A673 (cell line): ENCODE data around the gene MTFR1L. TPM values are rescaled to one million over a fixed set of nuclear protein-coding genes. Genes with fewer than 3 reads are reported as not detected.
"Not testable (repeated sequence)": the region's sequence is repeated elsewhere in the genome, so short reads cannot be mapped to it uniquely, and the experiment has no call there.

Source experiments
- BruUV-seq: library from RNA; stranded (reverse); fragments of 400-500 nt; replicated peaks from 2 replicates; lab custom pipeline; 2021; lab: Mats Ljungman, UMichigan
- CTCF ChIA-PET: fragments of 300-600 bp; sonication (Branson Sonifier 250); formaldehyde crosslinking; loops from one replicate; lab custom pipeline; 2022; ENCODE audit warnings: antibody characterized with exemption; lab: Charles Lee
- POLR2A ChIA-PET: fragments of 300-600 bp; sonication (Branson Sonifier 250); formaldehyde crosslinking; loops from one replicate; lab custom pipeline; 2022; ENCODE audit warnings: antibody characterized with exemption; ENCODE audit not compliant: low non-redundant PET; lab: Charles Lee
- DNase-seq: peaks from one replicate; pipeline ENCODE4 v3.0.0-alpha.2; 2015; ENCODE audit warnings: low spot score
- H3K27ac ChIP-seq: fragments of 200-600 bp; sonication (generic); 2 replicates; pipeline ENCODE4 v1.5.1; 2016; ENCODE audit warnings: mixed run types, low read depth, mild to moderate bottlenecking, mixed read lengths, antibody characterized with exemption, low read length; ENCODE audit not compliant: poor library complexity, severe bottlenecking
- H3K27me3 ChIP-seq: fragments of 200-600 bp; sonication (generic); replicated peaks from 2 replicates; pipeline ENCODE4 v1.6.1; 2017; ENCODE audit warnings: mixed run types, low read depth, mild to moderate bottlenecking, mixed read lengths, antibody characterized with exemption, low read length; ENCODE audit not compliant: insufficient read depth, poor library complexity
- H3K36me3 ChIP-seq: fragments of 200-600 bp; sonication (generic); 2 replicates; pipeline ENCODE4 v1.6.1; 2016; ENCODE audit warnings: mixed run types, mild to moderate bottlenecking, mixed read lengths, antibody characterized with exemption, low read length; ENCODE audit not compliant: insufficient read depth, poor library complexity, severe bottlenecking
- H3K4me1 ChIP-seq: fragments of 200-600 bp; sonication (generic); 2 replicates; pipeline ENCODE4 v1.6.1; 2017; ENCODE audit warnings: mixed run types, mild to moderate bottlenecking, mixed read lengths, antibody characterized with exemption, low read length; ENCODE audit not compliant: insufficient read depth, poor library complexity, severe bottlenecking
- H3K4me3 ChIP-seq: fragments of 200-600 bp; sonication (generic); 2 replicates; pipeline ENCODE4 v1.5.1; 2016; ENCODE audit warnings: low read depth, mixed run types, mild to moderate bottlenecking, mixed read lengths, low read length; ENCODE audit not compliant: poor library complexity, severe bottlenecking
- H3K9me3 ChIP-seq: fragments of 200-600 bp; sonication (generic); 2 replicates; pipeline ENCODE4 v1.6.1; 2016; ENCODE audit warnings: mixed run types, low read depth, mild to moderate bottlenecking, mixed read lengths, antibody characterized with exemption, low read length; ENCODE audit not compliant: poor library complexity, severe bottlenecking
- EZH2 ChIP-seq: fragments of 200-600 bp; sonication (generic); IDR thresholded peaks from 2 replicates; pipeline ENCODE4 v1.6.1; 2017; ENCODE audit warnings: borderline replicate concordance, low read depth, mild to moderate bottlenecking, mixed read lengths, antibody characterized with exemption, low read length; ENCODE audit not compliant: poor library complexity, severe bottlenecking
- intact Hi-C: fragments of 100-400 bp; cut with micrococcal nuclease; formaldehyde crosslinking; loops from one replicate; pipeline ENCODE4 v1.10.0; 2022; ENCODE audit not compliant: unreplicated experiment
- total RNA-seq: library from RNA; stranded (reverse); gene quantifications from 2 replicates; pipeline ENCODE4 v1.2.3, GENCODE V29; 2021
- TF ChIP-seq, protein P1 (sequence below): fragments of 300-800, 200-600 bp; sonication (generic); conservative IDR thresholded peaks from 2 replicates; pipeline ENCODE4 v1.5.1; 2017; ENCODE audit warnings: low read depth, mild to moderate bottlenecking, antibody characterized with exemption, low read length, moderate library complexity, mixed read lengths

The MTFR1L gene
- total RNA-seq, 1 experiment from 2014 or later: 45.0 TPM

DNA sequence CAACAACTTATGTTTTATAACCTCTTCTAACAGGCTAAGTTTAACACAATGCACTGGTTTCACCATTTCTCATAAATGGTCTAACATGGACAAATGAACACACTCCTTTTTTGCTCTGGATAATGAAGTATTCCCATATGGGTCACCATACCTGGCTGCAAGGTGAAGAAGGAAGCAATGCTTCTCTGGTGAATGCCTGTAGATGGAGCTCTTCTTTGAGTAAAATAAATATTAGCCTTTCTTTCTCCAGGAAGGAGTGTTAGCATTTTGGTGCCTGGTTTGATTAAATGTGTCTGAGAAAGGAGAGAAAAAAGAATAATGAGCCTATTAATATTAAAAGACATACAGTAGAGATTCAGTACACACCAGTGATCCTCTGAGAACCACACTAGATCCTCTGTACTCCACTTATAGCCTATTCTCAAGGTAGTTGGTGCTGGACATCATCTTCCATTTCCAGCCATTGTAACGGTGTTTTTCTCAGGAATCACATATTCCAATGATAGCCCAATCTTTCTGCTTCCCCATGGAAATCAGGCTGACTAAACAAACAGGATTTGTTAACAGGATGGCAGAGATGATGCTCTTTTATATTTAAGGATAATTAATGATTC is 17.6 kb downstream of the MTFR1L start:
- Histone ChIP-seq H3K27ac (no peak overlapping the region), H3K9me3 (no peaks in the 10 kb centered on the region), H3K36me3 (peaks cover 45% of the 10 kb centered on the region), H3K4me1 (peaks cover 11% of the 10 kb centered on the region), H3K4me3 (no peak overlapping the region), H3K27me3 (no peaks in the 10 kb centered on the region)
- ChIA-PET POLR2A (no interaction called here), CTCF (interaction anchor here (0.5 kb wide), 1 partner anchor 15 kb away, joined by 5 read pairs; no protein-coding TSS in a partner anchor)
- no peak for DNase-seq
- TF ChIP-seq, protein P1, sequence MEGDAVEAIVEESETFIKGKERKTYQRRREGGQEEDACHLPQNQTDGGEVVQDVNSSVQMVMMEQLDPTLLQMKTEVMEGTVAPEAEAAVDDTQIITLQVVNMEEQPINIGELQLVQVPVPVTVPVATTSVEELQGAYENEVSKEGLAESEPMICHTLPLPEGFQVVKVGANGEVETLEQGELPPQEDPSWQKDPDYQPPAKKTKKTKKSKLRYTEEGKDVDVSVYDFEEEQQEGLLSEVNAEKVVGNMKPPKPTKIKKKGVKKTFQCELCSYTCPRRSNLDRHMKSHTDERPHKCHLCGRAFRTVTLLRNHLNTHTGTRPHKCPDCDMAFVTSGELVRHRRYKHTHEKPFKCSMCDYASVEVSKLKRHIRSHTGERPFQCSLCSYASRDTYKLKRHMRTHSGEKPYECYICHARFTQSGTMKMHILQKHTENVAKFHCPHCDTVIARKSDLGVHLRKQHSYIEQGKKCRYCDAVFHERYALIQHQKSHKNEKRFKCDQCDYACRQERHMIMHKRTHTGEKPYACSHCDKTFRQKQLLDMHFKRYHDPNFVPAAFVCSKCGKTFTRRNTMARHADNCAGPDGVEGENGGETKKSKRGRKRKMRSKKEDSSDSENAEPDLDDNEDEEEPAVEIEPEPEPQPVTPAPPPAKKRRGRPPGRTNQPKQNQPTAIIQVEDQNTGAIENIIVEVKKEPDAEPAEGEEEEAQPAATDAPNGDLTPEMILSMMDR: peak; percentile 46
- TF ChIP-seq EZH2: no peak
- no TSS peak for BruUV-seq
- intact Hi-C loops: loop anchor here (10.0 kb wide), 1 partner anchor 157 kb away; the partner anchor contains the start of gene PAFAH2

DNA sequence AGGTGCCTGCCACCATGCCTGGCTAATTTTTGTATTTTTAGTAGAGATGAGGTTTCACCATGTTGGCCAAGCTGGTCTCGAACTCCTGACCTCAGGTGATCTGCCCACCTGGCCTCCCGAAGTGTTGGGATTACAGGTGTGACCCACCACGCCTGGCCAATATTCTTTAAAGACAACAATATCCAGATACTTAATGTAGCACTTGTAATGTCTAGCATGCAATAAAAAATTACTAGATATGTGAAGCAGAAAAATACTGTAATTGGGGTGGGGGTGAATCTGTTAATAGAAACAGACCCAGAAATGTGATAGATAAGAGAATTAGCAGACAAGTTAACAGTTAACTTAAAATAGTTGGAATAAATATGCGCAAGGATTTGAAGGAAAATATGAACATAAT is 20.1 kb downstream of the MTFR1L start:
- POLR2A ChIA-PET: interaction anchor here (0.7 kb wide), 1 partner anchor 31 kb away, joined by 3 read pairs; no protein-coding TSS in a partner anchor
- CTCF ChIA-PET: interaction anchor here (0.6 kb wide), 1 partner anchor 52 kb away, joined by 8 read pairs; no protein-coding TSS in a partner anchor
- DNase-seq: not testable (repeated sequence)

DNA sequence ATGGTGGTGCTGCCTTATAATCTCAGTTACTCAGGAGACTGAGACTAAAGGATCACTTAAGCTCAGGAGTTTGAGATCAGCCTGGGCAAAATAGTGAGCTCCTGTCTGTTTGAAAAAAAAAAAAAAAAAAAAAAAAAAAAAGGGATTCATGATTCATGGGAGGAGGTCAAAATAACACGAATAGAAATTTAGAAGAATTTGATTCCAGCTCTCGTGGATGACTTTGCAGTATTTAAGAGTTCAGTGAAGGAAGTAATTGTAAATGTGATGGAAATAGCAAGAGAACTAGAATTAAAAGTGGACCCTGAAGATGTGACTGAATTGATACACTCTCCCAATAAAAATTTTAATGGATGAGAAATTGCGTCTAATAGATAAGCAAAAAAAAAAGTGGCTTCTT is 23.7 kb downstream of the MTFR1L start:
- BruUV-seq: no TSS peak
- DNase-seq: no peak
- POLR2A ChIA-PET: no interaction called here
- Histone ChIP-seq H3K27ac (no peak overlapping the region), H3K4me1 (no peaks in the 10 kb centered on the region), H3K4me3 (no peak overlapping the region), H3K36me3 (no peaks in the 10 kb centered on the region), H3K9me3 (no peaks in the 10 kb centered on the region), H3K27me3 (no peaks in the 10 kb centered on the region)
- TF ChIP-seq, protein P1: no peak
- no peak for TF ChIP-seq EZH2
- CTCF ChIA-PET: no interaction called here
- intact Hi-C loops: no loop called here

More for the DNA sequence above, 20.1 kb downstream of the MTFR1L start:
- BruUV-seq, H3K9me3 ChIP-seq, H3K4me1 ChIP-seq, H3K4me3 ChIP-seq, H3K27ac ChIP-seq, H3K27me3 ChIP-seq: not testable (repeated sequence)
- peaks cover 23% of the 10 kb centered on the region for H3K36me3 ChIP-seq
- intact Hi-C loops: loop anchor here (10.0 kb wide), 1 partner anchor 155 kb away; the partner anchor contains the start of gene PAFAH2
